Vagina (tissue), 2 donors: Measurements from ENCODE around the gene NBPF14.
"Not testable (repeated sequence)": the region's sequence is repeated elsewhere in the genome, so short reads cannot be mapped to it uniquely, and the experiment has no call there.

ENCODE experiments used
- POLR2A ChIP-seq, 2 donors: fragments of 450-650 bp; IDR thresholded peaks; one replicate each; pipeline ENCODE4 v1.6.1; 2017; ENCODE audit warnings: antibody characterized with exemption in 2 of 2, mild to moderate bottlenecking in 2 of 2, moderate library complexity in 2 of 2
- POLR2AphosphoS5 ChIP-seq, 2 donors: sonication (generic); formaldehyde crosslinking; IDR thresholded peaks; one replicate each; pipeline ENCODE4 v1.9.0; 2017; ENCODE audit warnings: antibody characterized with exemption in 2 of 2, mild to moderate bottlenecking in 2 of 2, low read depth in 1 of 2; ENCODE audit not compliant: insufficient read depth in 1 of 2
- TF ChIP-seq, protein P1 (sequence below), 3 experiments: fragments of 450-650 bp in 2 of 3; fragments of 200-600 bp in 1 of 3; sonication (generic) in 1 of 3; IDR thresholded peaks; one replicate each; pipeline ENCODE4 v1.5.1; 2017 to 2019; ENCODE audit warnings: antibody characterized with exemption in 3 of 3, mild to moderate bottlenecking in 2 of 3, moderate library complexity in 2 of 3

DNA sequence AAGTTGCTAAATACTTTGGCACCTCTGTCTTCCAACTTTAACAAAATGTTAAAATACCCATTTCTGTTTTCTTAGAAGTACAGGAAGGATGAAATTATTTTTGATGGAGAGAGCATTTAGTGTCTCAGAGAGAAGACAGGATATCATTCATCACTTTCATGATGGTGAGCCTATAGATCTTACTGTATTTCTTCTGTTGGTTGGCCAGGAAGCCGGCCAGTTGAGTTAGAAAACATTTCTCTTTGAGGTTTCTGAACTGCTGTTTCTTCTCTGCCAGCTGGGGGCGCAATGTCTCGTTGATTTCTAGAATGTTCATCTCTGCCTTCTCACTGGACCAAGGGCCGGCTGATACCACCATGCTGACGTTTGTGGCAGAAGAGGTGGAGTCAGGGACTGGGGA lies 451 bp downstream of the NBPF14 start:
- not testable (repeated sequence) for TF ChIP-seq POLR2AphosphoS5 (IDR thresholded peaks at IDR 0.05; ENCODE audit: insufficient read depth in 1 of 2, low read depth in 1 of 2); POLR2A (IDR thresholded peaks at IDR 0.05)
- TF ChIP-seq, protein P1, sequence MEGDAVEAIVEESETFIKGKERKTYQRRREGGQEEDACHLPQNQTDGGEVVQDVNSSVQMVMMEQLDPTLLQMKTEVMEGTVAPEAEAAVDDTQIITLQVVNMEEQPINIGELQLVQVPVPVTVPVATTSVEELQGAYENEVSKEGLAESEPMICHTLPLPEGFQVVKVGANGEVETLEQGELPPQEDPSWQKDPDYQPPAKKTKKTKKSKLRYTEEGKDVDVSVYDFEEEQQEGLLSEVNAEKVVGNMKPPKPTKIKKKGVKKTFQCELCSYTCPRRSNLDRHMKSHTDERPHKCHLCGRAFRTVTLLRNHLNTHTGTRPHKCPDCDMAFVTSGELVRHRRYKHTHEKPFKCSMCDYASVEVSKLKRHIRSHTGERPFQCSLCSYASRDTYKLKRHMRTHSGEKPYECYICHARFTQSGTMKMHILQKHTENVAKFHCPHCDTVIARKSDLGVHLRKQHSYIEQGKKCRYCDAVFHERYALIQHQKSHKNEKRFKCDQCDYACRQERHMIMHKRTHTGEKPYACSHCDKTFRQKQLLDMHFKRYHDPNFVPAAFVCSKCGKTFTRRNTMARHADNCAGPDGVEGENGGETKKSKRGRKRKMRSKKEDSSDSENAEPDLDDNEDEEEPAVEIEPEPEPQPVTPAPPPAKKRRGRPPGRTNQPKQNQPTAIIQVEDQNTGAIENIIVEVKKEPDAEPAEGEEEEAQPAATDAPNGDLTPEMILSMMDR (IDR thresholded peaks at IDR 0.05): not testable (repeated sequence)
